Measurements from ENCODE around the gene GARIN5A. TPM values are rescaled to one million over a fixed set of nuclear protein-coding genes. Genes with fewer than 3 reads are reported as not detected.

The GARIN5A gene
- polyA plus RNA-seq, 5 donors, result 3.4 to 5.3 (median 4.6) TPM

DNA sequence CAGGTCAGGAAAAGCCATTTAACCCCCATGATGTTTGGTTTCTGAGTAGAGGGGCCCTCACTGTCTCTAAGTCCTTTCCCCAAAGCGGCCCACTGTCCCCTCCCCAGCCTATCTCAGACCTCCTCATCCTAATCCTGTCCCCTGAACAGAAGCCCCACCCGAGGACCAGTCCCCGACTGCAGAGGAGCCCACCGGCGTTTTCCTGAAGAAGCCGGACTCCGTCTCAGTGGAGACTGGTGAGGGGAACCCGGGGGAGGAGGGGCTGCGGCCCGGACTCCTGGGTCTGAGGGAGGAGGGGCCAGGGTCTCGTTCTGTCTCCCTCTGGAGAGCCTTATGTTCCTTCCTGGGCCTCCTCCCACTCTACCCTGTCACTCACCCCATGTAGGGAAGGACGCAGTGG lies 41.0 kb downstream of the GARIN5A start:
- no peak for DNase-seq

DNA sequence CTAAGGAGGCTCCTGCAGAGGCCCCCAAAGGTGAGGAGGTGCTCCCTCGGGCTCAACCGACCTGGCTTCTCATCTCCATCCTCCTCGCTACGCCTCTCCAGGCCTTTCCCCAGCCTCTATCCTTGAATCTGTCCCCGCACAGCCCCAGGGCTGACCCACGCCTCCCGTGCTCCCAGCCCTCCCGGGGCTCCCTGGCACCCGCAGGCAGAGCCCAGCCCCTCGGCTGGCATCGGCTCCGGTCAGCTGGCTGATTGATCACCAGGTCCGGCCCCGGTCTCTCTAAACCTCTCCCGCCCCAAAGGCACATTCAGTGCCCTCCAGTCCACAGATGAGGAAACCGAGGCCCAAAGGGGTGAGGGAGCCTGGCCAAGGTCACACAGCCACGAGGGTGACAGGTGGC lies 41.4 kb downstream of the GARIN5A start:
- DNase-seq, result no peak

DNA sequence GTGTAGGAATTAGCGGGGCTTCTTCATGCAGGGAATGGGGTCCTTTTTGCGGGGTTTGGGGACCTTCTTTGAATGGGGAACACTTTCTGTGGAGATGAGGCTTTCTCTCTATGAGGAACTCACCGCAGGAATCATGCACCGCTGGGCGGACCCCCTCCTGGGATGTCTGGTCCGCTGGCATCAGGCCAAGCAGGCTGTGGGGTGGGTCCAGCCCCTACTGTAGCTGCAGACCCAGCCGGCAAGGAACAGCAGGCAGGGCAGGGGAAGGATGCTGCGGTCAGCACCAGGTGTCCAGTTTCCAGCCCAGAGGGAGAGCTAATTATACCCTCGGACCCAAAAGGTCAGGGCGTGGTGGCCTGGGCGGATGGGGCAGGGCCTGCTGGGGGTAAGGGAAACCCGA lies 42.1 kb downstream of the GARIN5A start:
- DNase-seq, result no peak

DNA sequence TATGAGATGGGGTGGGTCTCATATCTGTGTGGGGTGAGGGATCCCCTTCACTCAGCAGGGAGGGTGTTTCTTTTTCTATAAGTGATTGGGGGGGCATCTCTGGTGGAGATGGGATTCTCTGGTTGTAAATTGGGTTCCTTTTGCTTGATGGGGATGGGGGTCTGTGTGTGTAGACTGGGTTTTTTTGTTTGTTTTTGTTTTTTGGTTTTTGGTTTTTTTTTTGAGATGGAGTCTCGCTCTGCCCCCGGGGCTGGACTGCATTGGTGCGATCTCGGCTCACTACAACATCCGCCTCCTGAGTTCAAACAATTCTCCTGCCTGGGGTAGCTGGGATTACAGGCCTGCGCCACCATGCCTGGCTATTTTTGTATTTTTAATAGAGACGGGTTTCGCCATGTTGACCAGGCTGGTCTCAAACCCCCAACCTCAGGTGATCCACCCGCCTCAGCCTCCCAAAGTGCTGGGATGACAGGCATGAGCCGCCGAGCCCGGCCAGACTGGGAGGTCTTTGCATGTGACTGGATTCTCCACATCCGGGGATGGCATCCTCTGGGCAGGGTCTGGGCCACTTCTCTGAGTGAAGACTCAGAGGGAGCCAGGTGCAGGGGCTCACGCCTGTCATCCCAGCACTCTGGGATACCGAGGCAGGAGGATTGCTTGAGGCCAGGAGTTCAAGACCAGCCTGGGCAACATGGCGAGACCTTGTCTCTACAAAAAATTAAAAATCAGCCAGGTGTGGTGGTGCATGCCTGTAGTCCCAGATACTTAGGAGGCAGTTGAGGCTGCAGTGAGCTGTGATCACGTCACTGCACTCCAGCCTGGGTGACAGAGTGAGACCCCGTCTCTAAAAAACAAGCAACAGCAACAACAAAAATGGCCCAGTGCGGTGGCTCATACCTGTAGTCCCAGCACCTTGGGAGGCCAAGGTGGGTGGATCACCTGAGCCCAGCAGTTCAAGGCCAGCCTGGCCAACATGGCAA lies 43.2 kb downstream of the GARIN5A start:
- no peak for DNase-seq

DNA sequence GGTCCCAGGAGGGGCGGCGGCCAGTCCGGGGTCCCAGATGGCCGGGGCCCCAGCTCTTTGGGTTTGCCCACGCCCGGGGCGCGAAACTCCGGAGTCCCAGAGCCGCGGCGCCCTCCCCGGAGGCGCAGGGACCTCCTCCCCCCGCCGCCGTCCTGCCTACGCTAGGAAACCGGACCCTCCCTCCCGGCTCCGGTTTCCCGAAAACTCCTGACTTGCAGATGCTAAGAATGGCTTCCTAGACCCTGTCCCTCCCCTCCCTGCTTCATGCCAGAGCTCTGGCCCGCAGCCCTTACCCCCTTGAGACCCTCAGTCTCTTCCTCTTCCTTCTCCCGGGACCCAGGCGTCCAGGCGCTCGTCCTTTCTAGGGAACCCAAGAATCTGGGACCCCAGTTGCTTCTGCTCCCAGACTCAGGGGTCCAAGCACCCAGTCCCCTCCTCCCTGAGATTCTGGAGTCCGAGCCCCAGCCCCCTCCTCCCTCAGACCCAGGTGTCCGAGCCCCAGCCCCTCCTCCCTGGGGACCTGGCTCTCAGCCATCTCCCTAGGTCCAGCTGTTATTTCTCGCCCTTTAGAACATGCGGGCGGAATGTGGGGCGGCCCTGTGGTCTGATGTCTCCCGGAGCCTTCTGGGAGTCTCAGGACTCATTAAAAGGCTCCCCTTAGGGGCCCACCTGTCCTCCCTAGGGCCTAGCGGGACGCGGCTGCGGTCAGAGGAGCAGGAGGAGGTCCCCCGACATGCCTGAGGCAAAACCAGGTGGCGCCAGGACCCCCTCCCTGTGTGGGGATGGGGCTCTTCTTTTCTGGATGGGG lies 44.2 kb downstream of the GARIN5A start, which contains the start of gene MYBPC2:
TSS of gene MYBPC2 (plus strand) at position 672 of the 808 bp plus-strand sequence. CDS start at position 734, 62 bp downstream.
- peak in 1 of 2 donors; percentile 29 for DNase-seq

DNA sequence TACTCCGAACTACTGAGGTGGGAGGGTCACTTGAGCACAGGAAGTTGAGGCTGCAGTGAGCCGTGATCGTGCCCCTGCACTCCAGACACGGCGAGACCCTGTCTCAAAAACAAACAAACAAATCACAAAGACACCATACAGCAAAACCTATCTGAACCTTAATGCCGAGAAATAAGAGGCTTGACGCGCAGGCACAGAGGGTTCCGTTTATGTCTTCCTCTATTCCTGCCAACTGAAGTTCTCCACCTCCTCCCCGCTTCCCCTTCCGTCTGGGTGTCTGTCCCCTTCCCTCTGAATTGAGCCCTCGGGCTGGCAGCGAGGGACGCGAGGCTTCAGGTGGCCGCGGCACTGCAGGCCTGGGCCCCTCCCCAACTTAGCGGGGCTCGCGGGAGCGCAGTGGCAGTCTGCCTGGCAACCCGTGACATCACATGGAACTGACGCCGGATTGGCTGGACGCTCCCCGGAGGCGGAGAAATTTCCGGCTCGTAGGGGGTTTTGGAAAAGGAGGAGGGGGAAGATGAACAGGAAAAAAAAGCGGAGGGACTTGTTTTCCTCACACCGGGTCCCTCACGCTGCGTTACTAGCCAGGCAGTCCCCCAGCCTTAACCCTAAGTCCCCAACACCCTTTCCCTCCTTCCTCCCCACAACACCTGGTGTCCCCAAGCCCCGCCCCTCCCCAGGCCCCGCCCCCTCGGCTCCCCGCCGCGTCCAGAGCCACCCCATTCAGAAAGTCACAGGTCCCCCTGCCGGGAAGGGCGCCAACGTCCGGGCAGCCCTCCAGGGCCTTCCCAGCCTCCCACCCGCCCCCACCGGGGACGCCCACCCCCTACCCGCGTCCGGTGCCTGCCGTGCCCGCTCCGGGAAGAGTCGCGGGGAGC lies 45.1 kb downstream of the GARIN5A start:
- DNase-seq, result peak; percentile 86 to 93

DNA sequence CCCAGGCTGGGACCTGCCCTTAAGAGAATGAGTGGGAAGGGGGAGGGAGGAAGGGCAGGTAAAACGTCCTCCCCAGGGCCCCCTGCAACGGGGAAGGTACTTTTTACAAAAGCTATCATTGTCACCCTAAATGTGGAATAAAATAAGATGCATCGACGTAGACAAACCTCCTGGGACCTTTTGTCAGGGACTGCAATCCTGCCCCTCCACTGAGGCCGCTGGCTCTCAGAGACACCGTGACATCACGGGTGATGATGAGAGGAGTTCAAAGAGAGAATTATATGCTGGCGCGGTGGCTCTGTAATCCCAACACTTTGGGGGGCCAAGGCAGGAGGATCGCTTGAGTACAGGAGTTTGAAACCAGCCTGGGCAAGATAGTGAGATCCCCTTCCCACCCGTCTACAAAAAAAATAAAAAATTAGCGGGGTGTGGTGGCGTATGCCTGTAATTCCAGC lies 45.7 kb downstream of the GARIN5A start:
- no peak for DNase-seq

DNA sequence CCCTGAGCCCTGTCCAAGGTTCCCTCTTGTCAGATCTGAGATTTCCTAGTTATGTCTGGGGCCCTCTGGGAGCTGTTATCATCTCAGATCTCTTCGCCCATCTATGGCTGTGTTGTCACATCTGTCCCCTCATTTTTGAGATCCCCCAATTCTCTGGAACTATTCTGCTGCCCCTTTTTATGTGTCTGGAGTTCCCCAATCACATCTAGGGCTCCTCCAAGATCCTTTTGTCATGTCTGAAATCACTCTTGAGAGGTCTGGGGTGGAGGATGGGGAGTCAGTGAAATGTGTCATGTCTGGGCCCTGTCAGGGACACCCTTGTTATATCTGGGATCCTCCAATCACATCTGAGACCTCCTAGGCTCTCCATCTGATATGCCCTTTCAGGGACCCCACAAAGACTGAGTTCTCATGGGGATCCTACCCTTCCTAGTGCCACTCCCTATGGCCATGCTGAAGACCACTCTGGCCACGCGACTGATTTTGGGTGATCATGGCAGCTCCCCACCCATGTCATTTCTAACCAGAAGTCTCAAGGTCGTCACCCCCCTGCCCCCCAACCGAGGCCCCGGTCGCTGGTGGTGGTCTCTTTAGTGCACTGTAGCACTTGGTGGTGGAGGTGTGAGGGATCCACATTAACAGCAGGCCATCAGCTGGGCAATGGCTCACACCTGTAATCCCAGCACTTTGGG lies 47.7 kb downstream of the GARIN5A start:
- no peak for DNase-seq

DNA sequence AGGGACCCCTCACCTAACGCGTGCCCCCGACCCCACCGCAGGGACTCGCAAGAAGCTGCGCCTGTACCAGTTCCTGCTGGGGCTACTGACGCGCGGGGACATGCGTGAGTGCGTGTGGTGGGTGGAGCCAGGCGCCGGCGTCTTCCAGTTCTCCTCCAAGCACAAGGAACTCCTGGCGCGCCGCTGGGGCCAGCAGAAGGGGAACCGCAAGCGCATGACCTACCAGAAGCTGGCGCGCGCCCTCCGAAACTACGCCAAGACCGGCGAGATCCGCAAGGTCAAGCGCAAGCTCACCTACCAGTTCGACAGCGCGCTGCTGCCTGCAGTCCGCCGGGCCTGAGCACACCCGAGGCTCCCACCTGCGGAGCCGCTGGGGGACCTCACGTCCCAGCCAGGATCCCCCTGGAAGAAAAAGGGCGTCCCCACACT lies 48.6 kb downstream of the GARIN5A start:
- peak; percentile 76 to 85 for DNase-seq

DNA sequence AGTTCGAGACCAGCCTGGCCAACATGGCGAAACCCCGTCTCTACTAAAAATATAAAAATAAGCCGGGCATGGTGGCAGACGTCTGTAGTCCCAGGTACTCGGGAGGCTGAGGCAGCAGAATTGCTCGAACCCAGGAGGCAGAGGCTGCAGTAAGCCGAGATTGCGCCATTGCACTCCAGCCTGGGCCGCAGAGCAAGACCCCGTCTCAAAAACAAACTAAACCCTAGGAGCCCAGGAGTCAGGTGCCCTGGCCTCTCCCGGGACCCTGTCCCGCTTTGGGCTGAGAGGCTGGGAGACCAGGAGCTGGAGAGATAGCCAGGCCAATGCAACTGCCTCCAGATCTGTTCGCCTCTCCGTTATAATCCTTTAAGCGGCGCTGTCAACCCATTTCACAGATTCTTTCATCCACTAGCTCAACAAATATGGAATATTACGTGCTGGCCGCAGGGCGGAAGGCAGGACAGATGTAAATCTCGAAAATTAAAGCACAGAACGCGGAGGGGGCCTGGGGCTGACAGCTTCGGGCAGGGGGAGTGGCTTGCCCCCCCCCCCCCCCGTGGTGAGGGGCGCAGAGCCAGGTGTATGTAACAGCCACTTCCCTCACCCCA lies 49.2 kb downstream of the GARIN5A start:
- no peak for DNase-seq

DNA sequence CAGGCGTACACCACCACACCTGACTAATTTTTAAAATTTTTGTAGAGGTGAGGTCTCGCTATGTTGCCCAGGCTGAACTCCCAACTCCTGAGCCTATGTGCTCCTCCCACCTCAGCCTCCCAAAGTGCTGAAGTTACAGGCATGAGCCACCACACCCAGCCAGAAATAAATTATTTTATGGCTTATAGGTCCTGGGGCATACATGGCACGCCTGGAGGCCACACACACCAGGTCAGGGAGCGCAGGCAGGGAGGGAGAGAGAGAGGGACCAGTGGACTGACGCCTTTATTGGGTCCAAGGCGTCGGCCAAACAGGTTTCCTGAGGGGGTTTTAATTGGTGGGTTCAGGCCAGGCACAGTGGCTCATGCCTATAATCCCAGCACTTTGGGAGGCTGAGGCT lies 51.1 kb downstream of the GARIN5A start:
- no peak for DNase-seq

DNA sequence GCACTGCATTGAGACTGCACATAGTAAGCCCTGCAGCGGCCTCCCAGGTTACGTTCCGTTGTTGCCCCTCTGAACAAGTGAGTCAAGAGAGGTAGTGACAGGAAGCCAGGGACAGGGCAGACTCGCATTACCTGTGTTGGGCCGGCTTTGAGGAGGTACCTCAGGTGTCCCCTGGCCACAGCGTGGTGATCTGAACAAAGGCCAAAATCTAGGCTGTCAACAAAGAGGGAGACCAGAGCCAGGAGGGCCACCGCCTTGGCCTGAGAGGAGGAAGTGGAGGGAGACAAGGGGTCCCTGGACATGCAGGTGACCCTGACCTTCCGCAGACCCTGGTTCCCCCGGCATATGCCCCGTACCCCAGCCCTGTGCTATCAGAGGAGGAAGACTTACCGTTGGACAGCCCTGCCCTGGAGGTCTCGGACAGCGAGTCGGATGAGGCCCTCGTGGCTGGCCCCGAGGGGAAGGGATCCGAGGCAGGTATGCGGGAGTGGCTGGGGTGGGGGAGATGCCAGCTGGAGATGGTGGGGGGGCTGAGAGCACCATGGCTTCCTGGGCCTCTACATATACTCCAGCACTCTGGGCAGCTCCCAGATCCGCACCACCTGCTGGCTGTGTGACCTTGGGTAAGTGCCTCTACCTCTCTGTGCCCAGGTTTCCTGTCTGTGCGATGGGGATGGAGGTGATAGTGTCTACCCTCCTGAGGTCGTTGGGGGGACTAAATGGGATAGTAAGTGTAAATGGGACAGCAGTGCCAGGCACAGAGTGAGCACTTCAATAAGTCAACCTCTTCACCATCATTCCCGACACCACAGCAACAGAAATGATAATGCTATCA lies 53.2 kb downstream of the GARIN5A start:
- no peak for DNase-seq

DNA sequence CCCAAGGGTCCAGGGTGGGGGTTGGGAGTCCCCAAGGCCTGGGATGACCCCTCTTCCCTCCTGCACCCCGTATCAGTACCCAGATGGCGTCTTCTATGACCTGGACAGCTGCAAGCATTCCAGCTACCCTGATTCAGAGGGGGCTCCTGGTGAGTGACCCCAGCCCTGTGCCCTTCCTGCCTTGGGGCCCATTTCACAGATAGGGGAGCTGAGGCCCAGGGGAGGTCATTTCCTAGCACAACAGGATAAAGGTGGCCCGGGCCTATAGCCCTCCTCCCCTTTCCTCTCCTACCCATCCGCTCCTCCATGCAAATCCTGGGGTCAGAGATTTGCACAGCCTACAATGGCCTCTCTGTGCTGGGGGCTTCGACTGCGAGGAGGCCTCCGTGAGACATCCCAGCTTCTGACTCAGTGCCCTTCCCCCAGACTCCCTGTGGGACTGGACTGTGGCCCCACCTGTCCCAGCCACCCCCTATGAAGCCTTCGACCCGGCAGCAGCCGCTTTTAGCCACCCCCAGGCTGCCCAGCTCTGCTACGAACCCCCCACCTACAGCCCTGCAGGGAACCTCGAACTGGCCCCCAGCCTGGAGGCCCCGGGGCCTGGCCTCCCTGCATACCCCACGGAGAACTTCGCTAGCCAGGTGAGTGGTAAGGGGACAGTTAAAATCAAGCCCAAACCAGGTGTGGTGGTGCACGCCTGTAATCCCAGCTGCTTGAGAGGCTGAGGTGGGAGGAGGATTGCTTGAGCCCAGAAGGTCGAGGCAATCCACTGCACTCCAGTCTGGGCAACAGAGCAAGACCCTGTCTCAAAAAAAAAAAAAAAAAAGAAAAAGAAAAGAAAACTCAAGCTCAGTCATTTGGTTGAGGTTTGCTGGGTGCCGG lies 54.0 kb downstream of the GARIN5A start:
- no peak for DNase-seq

DNA sequence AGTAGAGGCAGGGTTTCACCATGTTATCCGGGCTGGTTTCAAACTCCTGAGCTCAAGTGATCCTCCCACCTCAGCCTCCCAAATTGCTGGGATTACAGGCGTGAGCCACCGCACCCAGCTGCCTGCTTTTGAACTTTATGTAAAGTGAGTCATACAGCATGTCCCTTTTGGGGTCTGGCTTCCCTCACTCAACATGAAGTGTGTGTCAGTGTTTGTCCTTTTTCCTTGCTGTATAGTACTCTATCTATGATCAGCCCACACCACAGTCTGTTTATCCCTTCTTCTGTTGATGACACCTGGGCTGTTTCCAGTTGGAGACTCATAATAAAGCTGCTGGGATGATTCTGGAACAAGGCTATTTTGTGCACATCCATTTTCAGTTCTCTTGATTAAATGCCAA lies 55.8 kb downstream of the GARIN5A start:
- DNase-seq, result no peak

DNA sequence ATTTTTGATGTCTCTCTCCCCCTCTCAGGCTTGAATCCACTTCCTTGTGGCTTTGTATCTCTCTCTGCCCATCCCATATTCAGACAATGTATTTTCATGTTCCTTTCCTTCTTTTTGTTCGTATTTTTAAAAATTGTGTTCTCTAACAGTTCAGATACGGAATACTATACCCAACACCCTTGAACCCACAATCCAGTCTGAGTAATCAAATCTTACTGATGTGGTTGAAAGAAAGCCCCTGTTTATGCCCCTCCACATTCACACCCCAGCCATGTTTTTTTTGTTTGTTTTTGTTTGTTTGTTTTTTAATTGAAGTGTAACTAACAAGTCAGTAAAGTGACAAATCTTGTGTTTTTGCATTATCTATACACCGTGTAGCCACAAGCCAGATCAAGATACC lies 56.5 kb downstream of the GARIN5A start:
- no peak for DNase-seq

DNA sequence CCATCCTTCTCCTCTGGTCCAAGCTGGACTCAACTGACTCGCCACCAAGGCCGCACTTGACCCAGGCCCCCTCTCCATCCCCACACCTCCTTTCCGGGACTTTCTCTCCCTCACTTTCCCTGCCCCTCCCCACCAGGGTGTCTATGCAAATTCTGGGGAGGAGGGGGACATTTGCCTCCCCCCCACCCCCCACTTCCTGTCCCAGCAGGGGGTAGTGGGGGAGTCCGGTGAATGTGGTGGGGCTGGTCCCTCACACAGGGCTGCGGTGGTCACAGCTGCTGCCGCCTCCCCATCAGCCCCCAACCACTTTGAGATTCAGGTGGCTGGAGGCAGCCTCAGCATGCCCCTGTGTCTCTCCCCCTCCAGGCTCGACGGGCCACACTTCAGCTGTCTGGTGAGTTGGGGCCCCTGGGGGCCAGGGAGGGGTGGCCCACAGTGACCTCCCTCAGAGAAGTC lies 57.0 kb downstream of the GARIN5A start:
- no peak for DNase-seq

DNA sequence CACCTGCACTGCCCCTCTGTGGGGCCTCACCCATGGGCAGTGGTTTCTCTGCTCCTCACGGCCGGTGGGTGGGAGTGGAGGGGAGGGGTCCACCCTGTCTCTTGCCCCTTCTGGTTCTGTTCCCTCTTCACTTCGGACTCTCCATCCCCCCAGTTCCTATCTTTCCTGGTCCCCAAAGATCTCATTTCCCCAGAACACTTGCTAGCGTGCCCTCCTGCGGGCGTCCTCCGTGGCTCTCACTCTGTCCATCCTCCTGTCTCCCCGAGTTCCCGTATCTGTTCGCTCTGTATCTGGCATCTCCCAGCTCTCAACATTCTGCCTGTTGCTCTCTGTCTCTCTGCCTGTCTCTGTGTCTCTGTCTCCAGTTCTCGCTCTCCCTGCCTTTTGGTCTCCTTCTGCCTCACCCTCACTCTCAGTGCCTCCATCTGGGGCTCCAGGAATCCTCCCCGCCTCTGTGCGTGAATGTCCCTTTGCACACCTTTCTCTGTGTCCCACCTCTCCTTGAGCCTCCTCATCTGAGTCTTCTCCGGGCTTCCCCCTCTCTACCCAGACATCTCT lies 57.5 kb downstream of the GARIN5A start:
- DNase-seq, result no peak

Data from right lung (tissue), 5 donors.